ENCODE measurements around the gene KCNT1. TPM values are rescaled to one million over a fixed set of nuclear protein-coding genes. Genes with fewer than 3 reads are reported as not detected.

KCNT1 gene
- total RNA-seq, 1 experiment from 2014 or later = 0.09 TPM

- DNase-seq = peak in 1 of 2 experiments; percentile 30
- no peak overlapping the region for H3K27ac Mint-ChIP-seq (ENCODE audit: unreplicated experiment)
- no peak overlapping the region for H3K4me3 Mint-ChIP-seq (ENCODE audit: unreplicated experiment)
- Histone ChIP-seq H3K4me3 (ENCODE audit: low read depth, low read length) (no peak overlapping the region), H3K4me1 (peaks cover 8% of the 10 kb centered on the region; the same call in 1 of the 2 replicates), H3K36me3 (ENCODE audit: control insufficient read depth, insufficient read depth, low read length) (no peaks in the 10 kb centered on the region), H3K9me3 (no peaks in the 10 kb centered on the region), H3K27me3 (replicated peaks; ENCODE audit: control insufficient read depth, insufficient read depth, low read length) (no peaks in the 10 kb centered on the region)
- no peaks in the 10 kb centered on the region for H3K27me3 Mint-ChIP-seq (ENCODE audit: insufficient read depth, unreplicated experiment)
- CTCF ChIA-PET = interaction anchor here (0.9 kb wide), 1 partner anchor 344 kb away, joined by 5 read pairs; no protein-coding TSS in a partner anchor
- no peaks in the 10 kb centered on the region for H3K9me3 Mint-ChIP-seq (ENCODE audit: unreplicated experiment)
- TF ChIP-seq, protein P1, sequence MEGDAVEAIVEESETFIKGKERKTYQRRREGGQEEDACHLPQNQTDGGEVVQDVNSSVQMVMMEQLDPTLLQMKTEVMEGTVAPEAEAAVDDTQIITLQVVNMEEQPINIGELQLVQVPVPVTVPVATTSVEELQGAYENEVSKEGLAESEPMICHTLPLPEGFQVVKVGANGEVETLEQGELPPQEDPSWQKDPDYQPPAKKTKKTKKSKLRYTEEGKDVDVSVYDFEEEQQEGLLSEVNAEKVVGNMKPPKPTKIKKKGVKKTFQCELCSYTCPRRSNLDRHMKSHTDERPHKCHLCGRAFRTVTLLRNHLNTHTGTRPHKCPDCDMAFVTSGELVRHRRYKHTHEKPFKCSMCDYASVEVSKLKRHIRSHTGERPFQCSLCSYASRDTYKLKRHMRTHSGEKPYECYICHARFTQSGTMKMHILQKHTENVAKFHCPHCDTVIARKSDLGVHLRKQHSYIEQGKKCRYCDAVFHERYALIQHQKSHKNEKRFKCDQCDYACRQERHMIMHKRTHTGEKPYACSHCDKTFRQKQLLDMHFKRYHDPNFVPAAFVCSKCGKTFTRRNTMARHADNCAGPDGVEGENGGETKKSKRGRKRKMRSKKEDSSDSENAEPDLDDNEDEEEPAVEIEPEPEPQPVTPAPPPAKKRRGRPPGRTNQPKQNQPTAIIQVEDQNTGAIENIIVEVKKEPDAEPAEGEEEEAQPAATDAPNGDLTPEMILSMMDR (IDR thresholded peaks at IDR 0.05; ENCODE audit: insufficient read depth in 1 of 2, low read depth in 1 of 2, low read length in 1 of 2, severe bottlenecking in 1 of 2, unreplicated experiment in 1 of 2) = no peak
- no peaks in the 10 kb centered on the region for H3K36me3 Mint-ChIP-seq (ENCODE audit: insufficient read depth, unreplicated experiment)
- no TSS peak for BruUV-seq (replicated peaks)
- intact Hi-C loops (cut with micrococcal nuclease; ENCODE audit: unreplicated experiment) = no loop called here
- POLR2A ChIA-PET = no interaction called here
- H3K4me1 Mint-ChIP-seq (ENCODE audit: low read depth, unreplicated experiment) = no peaks in the 10 kb centered on the region
Measured at GRCh38 chr9:135788576-135789300, 86.8 kb downstream of the KCNT1 start.

DNA sequence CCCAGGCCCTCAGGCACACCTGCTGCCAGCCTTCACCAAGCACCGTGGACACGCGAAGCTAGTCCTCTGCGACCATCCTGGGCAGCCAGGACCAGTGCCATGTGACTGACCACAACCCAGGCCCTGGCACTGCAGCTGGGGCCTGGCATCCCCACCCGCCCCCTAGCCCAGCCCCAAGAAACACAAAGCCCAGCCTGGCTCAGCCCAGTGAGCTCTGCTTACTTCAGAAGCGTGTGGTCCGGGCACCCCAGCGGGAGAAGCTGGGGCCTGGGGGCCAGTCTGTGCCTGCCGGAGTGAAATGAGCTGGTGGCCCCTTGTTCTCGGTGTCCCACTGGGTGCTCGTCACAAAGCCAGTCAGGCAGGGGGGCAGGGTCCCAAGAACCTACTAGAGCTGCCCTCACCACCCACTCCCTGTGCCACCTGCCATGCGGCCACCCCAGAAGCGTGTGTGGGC lies 87.9 kb downstream of the KCNT1 start:
- ChIA-PET CTCF (interaction anchor here (0.6 to 0.9 kb wide), 3 partner anchors 37 to 343 kb away, joined by 3 to 5 read pairs (median 3); no protein-coding TSS in a partner anchor), POLR2A (no interaction called here)
- intact Hi-C loops (cut with micrococcal nuclease; ENCODE audit: unreplicated experiment) = no loop called here
- Mint-ChIP-seq H3K9me3 (ENCODE audit: unreplicated experiment) (no peaks in the 10 kb centered on the region), H3K4me3 (ENCODE audit: unreplicated experiment) (no peak overlapping the region), H3K4me1 (ENCODE audit: low read depth, unreplicated experiment) (no peaks in the 10 kb centered on the region), H3K27me3 (ENCODE audit: insufficient read depth, unreplicated experiment) (no peaks in the 10 kb centered on the region), H3K27ac (ENCODE audit: unreplicated experiment) (no peak overlapping the region), H3K36me3 (ENCODE audit: insufficient read depth, unreplicated experiment) (no peaks in the 10 kb centered on the region)
- Histone ChIP-seq H3K4me3 (ENCODE audit: low read depth, low read length) (no peak overlapping the region), H3K9me3 (no peaks in the 10 kb centered on the region), H3K27me3 (replicated peaks; ENCODE audit: control insufficient read depth, insufficient read depth, low read length) (no peaks in the 10 kb centered on the region), H3K4me1 (peaks cover 8% of the 10 kb centered on the region; the same call in 1 of the 2 replicates), H3K36me3 (ENCODE audit: control insufficient read depth, insufficient read depth, low read length) (no peaks in the 10 kb centered on the region)
- TF ChIP-seq, protein P1 (IDR thresholded peaks at IDR 0.05; ENCODE audit: insufficient read depth in 1 of 2, low read depth in 1 of 2, low read length in 1 of 2, severe bottlenecking in 1 of 2, unreplicated experiment in 1 of 2) = no peak
- BruUV-seq (replicated peaks) = no TSS peak
- DNase-seq = no peak

- Mint-ChIP-seq H3K4me3 (ENCODE audit: unreplicated experiment) (no peak overlapping the region), H3K27me3 (ENCODE audit: insufficient read depth, unreplicated experiment) (no peaks in the 10 kb centered on the region), H3K9me3 (ENCODE audit: unreplicated experiment) (no peaks in the 10 kb centered on the region), H3K36me3 (ENCODE audit: insufficient read depth, unreplicated experiment) (no peaks in the 10 kb centered on the region), H3K27ac (ENCODE audit: unreplicated experiment) (no peak overlapping the region), H3K4me1 (ENCODE audit: low read depth, unreplicated experiment) (no peaks in the 10 kb centered on the region)
- no peak overlapping the region for H3K4me3 ChIP-seq (ENCODE audit: low read depth, low read length)
- TF ChIP-seq, protein P1 (IDR thresholded peaks at IDR 0.05; ENCODE audit: insufficient read depth in 1 of 2, low read depth in 1 of 2, low read length in 1 of 2, severe bottlenecking in 1 of 2, unreplicated experiment in 1 of 2) = no peak
- H3K4me1 ChIP-seq = peaks cover 8% of the 10 kb centered on the region; the same call in 1 of the 2 replicates
- no TSS peak for BruUV-seq (replicated peaks)
- ChIA-PET POLR2A (no interaction called here), CTCF (interaction anchor here (0.6 kb wide), 1 partner anchor 230 kb away, joined by 3 read pairs; no protein-coding TSS in a partner anchor)
- intact Hi-C loops (cut with micrococcal nuclease; ENCODE audit: unreplicated experiment) = no loop called here
- no peaks in the 10 kb centered on the region for H3K9me3 ChIP-seq
- H3K36me3 ChIP-seq (ENCODE audit: control insufficient read depth, insufficient read depth, low read length) = no peaks in the 10 kb centered on the region
- no peak for DNase-seq
- no peaks in the 10 kb centered on the region for H3K27me3 ChIP-seq (replicated peaks; ENCODE audit: control insufficient read depth, insufficient read depth, low read length)
Measured at GRCh38 chr9:135790356-135790755, 88.4 kb downstream of the KCNT1 start.
